HepG2 (cell line): Measurements from ENCODE around the gene TM4SF4. TPM values are rescaled to one million over a fixed set of nuclear protein-coding genes. Genes with fewer than 3 reads are reported as not detected.

Experiments
- ATAC-seq: fragments of 200-7000 bp; cut with Tn5 transposase; 3 replicates; pipeline ENCODE4 v1.9.1; 2020; ENCODE audit warnings: mild to moderate bottlenecking, moderate library complexity
- BruUV-seq: library from RNA; stranded (reverse); fragments of 400-500 nt; replicated peaks from 2 replicates; lab custom pipeline; 2021; lab: Mats Ljungman, UMichigan
- CTCF ChIA-PET: fragments of 300-600 bp; formaldehyde crosslinking; extraction: SDS; loops from one replicate; lab custom pipeline; 2021; ENCODE audit warnings: low total read pairs, inconsistent platforms, low intra/inter-chr PET ratio; lab: Yijun Ruan, JAX
- POLR2A ChIA-PET: fragments of 350-600 bp; sonication (Branson Sonifier 250); formaldehyde crosslinking; loops from one replicate; lab custom pipeline; 2020; ENCODE audit warnings: antibody characterized with exemption, inconsistent platforms; lab: Yijun Ruan, JAX
- DNase-seq: peaks from one replicate; pipeline ENCODE4 v3.0.0-alpha.2; 2015; ENCODE audit warnings: low spot score
- FAIRE-seq: peaks from 3 replicates; lab custom pipeline; 2011; peaks lifted over from hg19 to GRCh38; lab: Jason Lieb, UNC
- H2AFZ ChIP-seq: one replicate; pipeline ENCODE4 v1.6.1; 2011; ENCODE audit warnings: low read length, inconsistent platforms
- H3K27ac ChIP-seq: fragments of 300-600 bp; 3 replicates; pipeline ENCODE4 v1.8.0; 2011; ENCODE audit warnings: mixed run types, mild to moderate bottlenecking, mixed read lengths, low read length, inconsistent platforms; ENCODE audit not compliant: insufficient read depth; ENCODE audit errors: extremely low read length
- H3K27me3 ChIP-seq, 2 experiments: fragments of 200-600 bp in 1 of 2; 2 replicates in 1 of 2; 3 replicates in 1 of 2; pipeline versions ENCODE4 v1.6.0 to v1.8.0; 2011; ENCODE audit warnings: low read length in 2 of 2, mild to moderate bottlenecking in 2 of 2, moderate library complexity in 2 of 2, inconsistent platforms in 1 of 2; ENCODE audit not compliant: insufficient read depth in 2 of 2, control insufficient read depth in 1 of 2
- H3K36me3 ChIP-seq, 2 experiments: fragments of 200-600 bp in 1 of 2; replicated peaks in 1 of 2; 2 replicates in 1 of 2; 3 replicates in 1 of 2; pipeline versions ENCODE4 v1.5.1 to v1.8.0; 2011; ENCODE audit warnings: low read length in 2 of 2, inconsistent platforms in 1 of 2; ENCODE audit not compliant: insufficient read depth in 2 of 2, control insufficient read depth in 1 of 2
- H3K4me1 ChIP-seq: 2 replicates; pipeline ENCODE4 v1.5.1; 2012; ENCODE audit warnings: low read length, inconsistent platforms; ENCODE audit not compliant: insufficient read depth
- H3K4me2 ChIP-seq: 2 replicates; pipeline ENCODE4 v1.6.0; 2011; ENCODE audit warnings: low read depth, low read length, inconsistent platforms
- H3K4me3 ChIP-seq, 3 experiments: fragments of 200-600 bp in 1 of 3; sonication (generic), shearing (Covaris generic) in 1 of 3; replicated peaks in 1 of 3; 2 replicates each; pipeline ENCODE4 v1.5.1; 2011 to 2016; ENCODE audit warnings: low read length in 3 of 3, inconsistent platforms in 2 of 3, low read depth in 2 of 3, mild to moderate bottlenecking in 2 of 3, control low read depth in 1 of 3, mixed read lengths in 1 of 3; ENCODE audit not compliant: insufficient read depth in 1 of 3
- H3K79me2 ChIP-seq: one replicate; pipeline ENCODE4 v1.6.1; 2011; ENCODE audit warnings: low read length, inconsistent platforms; ENCODE audit not compliant: insufficient read depth
- H3K9ac ChIP-seq: 2 replicates; pipeline ENCODE4 v1.6.0; 2011; ENCODE audit warnings: mild to moderate bottlenecking, low read depth, low read length, inconsistent platforms; ENCODE audit not compliant: insufficient read depth
- H3K9me3 ChIP-seq: 2 replicates; pipeline ENCODE4 v1.5.1; 2012; ENCODE audit warnings: mild to moderate bottlenecking, low read length
- H4K20me1 ChIP-seq: 2 replicates; pipeline ENCODE4 v1.6.0; 2011; ENCODE audit warnings: inconsistent platforms, mild to moderate bottlenecking, low read length, moderate library complexity; ENCODE audit not compliant: insufficient read depth
- ARID3A ChIP-seq: IDR thresholded peaks from 2 replicates; pipeline ENCODE4 v1.6.1; 2012; ENCODE audit warnings: low read depth, low read length, improper control_type of control experiment
- DMAP1 ChIP-seq: IDR thresholded peaks from 2 replicates; pipeline ENCODE4 v1.6.1; 2016
- ESRRA ChIP-seq: sonication (generic); formaldehyde crosslinking; IDR thresholded peaks from 2 replicates; pipeline ENCODE4 v1.5.1; 2020; ENCODE audit warnings: mild to moderate bottlenecking, low read depth, missing genetic modification reagents
- HNF4A ChIP-seq: sonication (generic); formaldehyde crosslinking; IDR thresholded peaks from 2 replicates; pipeline ENCODE4 v1.4.0; 2020; ENCODE audit warnings: missing genetic modification reagents
- MED1 ChIP-seq: sonication (generic); formaldehyde crosslinking; IDR thresholded peaks from 2 replicates; pipeline ENCODE4 v1.4.0; 2020; ENCODE audit warnings: missing genetic modification reagents
- NFIC ChIP-seq: IDR thresholded peaks from 2 replicates; pipeline ENCODE4 v1.6.1; 2012; ENCODE audit warnings: mild to moderate bottlenecking, low read length, inconsistent platforms
- NR2F6 ChIP-seq, 2 experiments: IDR thresholded peaks; 2 replicates each; pipeline ENCODE4 v1.6.1; 2016; ENCODE audit warnings: antibody characterized with exemption in 1 of 2, mild to moderate bottlenecking in 1 of 2
- PPARG ChIP-seq: conservative IDR thresholded peaks from 2 replicates; pipeline ENCODE4 v1.6.1; 2016; ENCODE audit warnings: missing biosample characterization, missing genetic modification reagents
- RCOR2 ChIP-seq: IDR thresholded peaks from 2 replicates; pipeline ENCODE4 v1.6.1; 2016; ENCODE audit warnings: missing biosample characterization, missing genetic modification reagents
- STAG1 ChIP-seq: sonication (generic); formaldehyde crosslinking; IDR thresholded peaks from 2 replicates; pipeline ENCODE4 v1.4.0; 2020; ENCODE audit warnings: missing genetic modification reagents
- TAF15 ChIP-seq: fragments of 200-400 bp; formaldehyde crosslinking; IDR thresholded peaks from one replicate; pipeline ENCODE4 v1.6.1; 2018; ENCODE audit warnings: mild to moderate bottlenecking, low read depth, low read length; ENCODE audit not compliant: poor library complexity, severe bottlenecking
- TMF1 ChIP-seq: sonication (generic); formaldehyde crosslinking; IDR thresholded peaks from 2 replicates; pipeline ENCODE4 v1.8.1; 2022; ENCODE audit warnings: low read depth, missing genetic modification reagents
- ZGPAT ChIP-seq: IDR thresholded peaks from 2 replicates; pipeline ENCODE4 v1.6.1; 2016; ENCODE audit warnings: mild to moderate bottlenecking
- ZNF382 ChIP-seq: sonication (generic); formaldehyde crosslinking; IDR thresholded peaks from 2 replicates; pipeline ENCODE4 v1.5.0; 2020; ENCODE audit warnings: missing genetic modification reagents, mild to moderate bottlenecking, borderline replicate concordance
- ZNF776 ChIP-seq: sonication (generic); formaldehyde crosslinking; IDR thresholded peaks from 2 replicates; pipeline ENCODE4 v1.4.0; 2020; ENCODE audit warnings: mild to moderate bottlenecking, missing genetic modification reagents
- ZNF850 ChIP-seq: sonication (generic); formaldehyde crosslinking; conservative IDR thresholded peaks from 2 replicates; pipeline ENCODE4 v1.9.0; 2021; ENCODE audit warnings: mild to moderate bottlenecking, missing genetic modification reagents
- WGBS: methylation state at CpG from one replicate; pipeline ENCODE4 v1.1.6; 2017; ENCODE audit warnings: low lambda C conversion rate; 5-methylcytosine and 5-hydroxymethylcytosine counted together
- in situ Hi-C: cut with HindIII; loops from 2 replicates; pipeline ENCODE4 v1.10.0; 2017; ENCODE audit warnings: low pct_unique_long_range_greater_than_20kb; ENCODE audit not compliant: extremely low pct_ligation_motif_present
- intact Hi-C: fragments of 100-400 bp; cut with micrococcal nuclease; formaldehyde crosslinking; loops from one replicate; pipeline ENCODE4 v1.10.0; 2022; ENCODE audit not compliant: unreplicated experiment
- polyA plus RNA-seq, 8 experiments: library from polyadenylated mRNA; depleted of rRNA in 3 of 8; stranded (reverse) in 7 of 8; unstranded in 1 of 8; fragments of >200 nt; fragmentation: Illumina TruSeq in 4 of 8; extraction: Trizol in 4 of 8; gene quantifications; 2 replicates each; pipeline versions ENCODE4 v1.2.1 to v1.2.3, GENCODE V29; 2011 to 2016; ENCODE audit warnings: low read depth in 4 of 8, missing spikeins in 1 of 8, mixed read lengths in 1 of 8; ENCODE audit not compliant: insufficient read depth in 1 of 8
- total RNA-seq, 5 experiments: library from RNA; depleted of rRNA; stranded (reverse); fragments of >200 nt; fragmentation: Illumina TruSeq; extraction: Trizol; gene quantifications; 2 replicates each; pipeline ENCODE4 v1.2.3, GENCODE V29; 2016; ENCODE audit warnings: low read depth in 1 of 5
- TF ChIP-seq, protein P1 (sequence below): sonication (generic); IDR thresholded peaks from 2 replicates; pipeline ENCODE4 v1.6.1; 2016; ENCODE audit warnings: low read depth, borderline replicate concordance
- TF ChIP-seq, protein P2 (sequence below): sonication (generic); formaldehyde crosslinking; IDR thresholded peaks from 2 replicates; pipeline ENCODE4 v1.4.0; 2020; ENCODE audit warnings: missing genetic modification reagents, borderline replicate concordance

TM4SF4 gene
- total and polyA plus RNA-seq, 2 of the 13 experiments (the other 11 are each of a cell fraction or from before 2014, with no cell fraction given), result 0.63 to 0.95 TPM

- in situ Hi-C loops, result no loop called here
- Histone ChIP-seq H3K9ac (0 out of 2 replicates have a peak overlapping the region, but pooled peaks have one; percentile 12), H3K4me1 (peaks cover 19% of the 10 kb centered on the region), H3K79me2 (no peaks in the 10 kb centered on the region), H3K27ac (peak overlapping the region; percentile 20), H3K4me2 (peak overlapping the region; percentile 32; the same call in 1 of the 2 replicates), H3K9me3 (no peaks in the 10 kb centered on the region), H3K4me3 (no peak overlapping the region), H4K20me1 (no peaks in the 10 kb centered on the region), H3K27me3 (no peaks in the 10 kb centered on the region), H2AFZ (no peak overlapping the region), H3K36me3 (no peaks in the 10 kb centered on the region)
- WGBS, result 51% methylated on average over 2 of the region's 2 CpGs
- CTCF ChIA-PET, result no interaction called here
- no peak for FAIRE-seq
- POLR2A ChIA-PET, result no interaction called here
- intact Hi-C loops, result no loop called here
- BruUV-seq, result no TSS peak
- peak; percentile 95 for ATAC-seq
- peak; percentile 35 for DNase-seq
- TF ChIP-seq ZNF382 (CRISPR knock-in tag), result no peak
- TF ChIP-seq ZGPAT (CRISPR knock-in tag), result no peak
- peak; percentile 60 for TF ChIP-seq ARID3A
- TF ChIP-seq, protein P1, sequence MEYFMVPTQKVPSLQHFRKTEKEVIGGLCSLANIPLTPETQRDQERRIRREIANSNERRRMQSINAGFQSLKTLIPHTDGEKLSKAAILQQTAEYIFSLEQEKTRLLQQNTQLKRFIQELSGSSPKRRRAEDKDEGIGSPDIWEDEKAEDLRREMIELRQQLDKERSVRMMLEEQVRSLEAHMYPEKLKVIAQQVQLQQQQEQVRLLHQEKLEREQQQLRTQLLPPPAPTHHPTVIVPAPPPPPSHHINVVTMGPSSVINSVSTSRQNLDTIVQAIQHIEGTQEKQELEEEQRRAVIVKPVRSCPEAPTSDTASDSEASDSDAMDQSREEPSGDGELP, result peak; percentile 53
- peak; percentile 25; the same call in 1 of the 2 replicates for TF ChIP-seq NFIC
- TF ChIP-seq, protein P2, sequence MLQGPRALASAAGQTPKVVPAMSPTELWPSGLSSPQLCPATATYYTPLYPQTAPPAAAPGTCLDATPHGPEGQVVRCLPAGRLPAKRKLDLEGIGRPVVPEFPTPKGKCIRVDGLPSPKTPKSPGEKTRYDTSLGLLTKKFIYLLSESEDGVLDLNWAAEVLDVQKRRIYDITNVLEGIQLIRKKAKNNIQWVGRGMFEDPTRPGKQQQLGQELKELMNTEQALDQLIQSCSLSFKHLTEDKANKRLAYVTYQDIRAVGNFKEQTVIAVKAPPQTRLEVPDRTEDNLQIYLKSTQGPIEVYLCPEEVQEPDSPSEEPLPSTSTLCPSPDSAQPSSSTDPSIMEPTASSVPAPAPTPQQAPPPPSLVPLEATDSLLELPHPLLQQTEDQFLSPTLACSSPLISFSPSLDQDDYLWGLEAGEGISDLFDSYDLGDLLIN (CRISPR knock-in tag), result no peak
- TF ChIP-seq NR2F6 (IDR thresholded peaks at IDR 0.05), result no peak
- TF ChIP-seq NR2F6 (CRISPR knock-in tag; IDR thresholded peaks at IDR 0.05), result peak; percentile 51
- TF ChIP-seq TMF1, result no peak
- 0 out of 2 replicates have a peak, but pooled peaks have one; percentile 51 for TF ChIP-seq ESRRA (CRISPR knock-in tag)
- no peak for TF ChIP-seq ZNF776 (CRISPR knock-in tag)
- no peak for TF ChIP-seq STAG1
- peak; percentile 27; the same call in 1 of the 2 replicates for TF ChIP-seq MED1
- TF ChIP-seq ZNF850 (CRISPR knock-in tag), result no peak
- no peak for TF ChIP-seq RCOR2 (CRISPR knock-in tag)
- TF ChIP-seq TAF15, result no peak
- TF ChIP-seq DMAP1 (CRISPR knock-in tag), result no peak
- TF ChIP-seq PPARG, result peak; percentile 73
- TF ChIP-seq HNF4A (CRISPR knock-in tag), result peak; percentile 40; the same call in 1 of the 2 replicates
Observed at GRCh38 chr3:149468504-149469212, 5.8 kb upstream of the TM4SF4 start.
